ENCODE results near the gene TFEB.
A peak's percentile ranks its signal among the peaks of the same experiment; 100 is the strongest.

Gene TFEB

GRCh38 chr6:41724586-41725501 lies 10.6 kb downstream of the TFEB start:
- Histone ChIP-seq H3K4me3 (peak overlapping the region; percentile 57), H3K4me1 (peaks cover 100% of the 10 kb centered on the region), H3K9ac (peak overlapping the region; percentile 71), H4K20me1 (peaks cover 63% of the 10 kb centered on the region), H3K36me3 (peaks cover 4% of the 10 kb centered on the region; the same call in 1 of the 2 replicates), H3K27ac (peak overlapping the region; percentile 89), H3K9me3 (no peaks in the 10 kb centered on the region), H3K27me3 (no peaks in the 10 kb centered on the region), H3K4me2 (peak overlapping the region; percentile 100)
- no peak for TF ChIP-seq Cebpa-rat (IDR thresholded peaks at IDR 0.05)

- peak overlapping the region; percentile 71 for H3K9ac ChIP-seq
Observed at GRCh38 chr6:41724228-41724580, 11.2 kb downstream of the TFEB start.

GRCh38 chr6:41723530-41724227 lies 11.7 kb downstream of the TFEB start:
- H4K20me1 ChIP-seq = peaks cover 62% of the 10 kb centered on the region; the same call in 1 of the 2 replicates
- H3K36me3 ChIP-seq = peaks cover 12% of the 10 kb centered on the region; the same call in 1 of the 2 replicates
- H3K4me3 ChIP-seq = peak overlapping the region; percentile 57
- peak overlapping the region; percentile 89 for H3K27ac ChIP-seq
- peak overlapping the region; percentile 71 for H3K9ac ChIP-seq
- no peaks in the 10 kb centered on the region for H3K9me3 ChIP-seq
- TF ChIP-seq Cebpa-rat (IDR thresholded peaks at IDR 0.05) = peak; percentile 99
- peak overlapping the region; percentile 100 for H3K4me2 ChIP-seq
- H3K27me3 ChIP-seq = no peaks in the 10 kb centered on the region
- peaks cover 100% of the 10 kb centered on the region for H3K4me1 ChIP-seq

More at GRCh38 chr6:41724228-41724580, 11.2 kb downstream of the TFEB start:
- Histone ChIP-seq H3K27ac (peak overlapping the region; percentile 89), H3K4me1 (peaks cover 100% of the 10 kb centered on the region), H3K4me2 (peak overlapping the region; percentile 100), H3K27me3 (no peaks in the 10 kb centered on the region), H3K9me3 (no peaks in the 10 kb centered on the region), H4K20me1 (peaks cover 62% of the 10 kb centered on the region; the same call in 1 of the 2 replicates), H3K36me3 (peaks cover 8% of the 10 kb centered on the region; the same call in 1 of the 2 replicates), H3K4me3 (peak overlapping the region; percentile 57)
- TF ChIP-seq Cebpa-rat (IDR thresholded peaks at IDR 0.05) = no peak

- H3K4me2 ChIP-seq = peak overlapping the region; percentile 100
- peak overlapping the region; percentile 71; the same call in 1 of the 2 replicates for H3K9ac ChIP-seq
- no peaks in the 10 kb centered on the region for H3K9me3 ChIP-seq
- peaks cover 100% of the 10 kb centered on the region for H3K4me1 ChIP-seq
- H3K4me3 ChIP-seq = peak overlapping the region; percentile 57
- H4K20me1 ChIP-seq = peaks cover 63% of the 10 kb centered on the region; the same call in 1 of the 2 replicates
- H3K36me3 ChIP-seq = peaks cover 14% of the 10 kb centered on the region; the same call in 1 of the 2 replicates
- TF ChIP-seq Cebpa-rat (IDR thresholded peaks at IDR 0.05) = no peak
- H3K27me3 ChIP-seq = no peaks in the 10 kb centered on the region
- H3K27ac ChIP-seq = peak overlapping the region; percentile 89
Observed at GRCh38 chr6:41722969-41723529, 12.4 kb downstream of the TFEB start.

- H3K4me1 ChIP-seq = peaks cover 100% of the 10 kb centered on the region
- TF ChIP-seq Cebpa-rat (IDR thresholded peaks at IDR 0.05) = no peak
- peaks cover 14% of the 10 kb centered on the region; the same call in 1 of the 2 replicates for H3K36me3 ChIP-seq
- no peaks in the 10 kb centered on the region for H3K9me3 ChIP-seq
- peaks cover 72% of the 10 kb centered on the region for H4K20me1 ChIP-seq
- H3K9ac ChIP-seq = no peak overlapping the region
- no peaks in the 10 kb centered on the region for H3K27me3 ChIP-seq
- H3K4me2 ChIP-seq = peak overlapping the region; percentile 100
- peak overlapping the region; percentile 89 for H3K27ac ChIP-seq
- H3K4me3 ChIP-seq = no peak overlapping the region
Observed at GRCh38 chr6:41721414-41721813, 14.0 kb downstream of the TFEB start.

- H3K9ac ChIP-seq = no peak overlapping the region
- H3K4me3 ChIP-seq = no peak overlapping the region
- peak overlapping the region; percentile 46 for H3K27ac ChIP-seq
- H3K4me2 ChIP-seq = peak overlapping the region; percentile 8; the same call in 1 of the 2 replicates
- H3K36me3 ChIP-seq = peaks cover 14% of the 10 kb centered on the region; the same call in 1 of the 2 replicates
- TF ChIP-seq Cebpa-rat (IDR thresholded peaks at IDR 0.05) = no peak
- H4K20me1 ChIP-seq = peaks cover 79% of the 10 kb centered on the region
- no peaks in the 10 kb centered on the region for H3K9me3 ChIP-seq
- H3K4me1 ChIP-seq = peaks cover 100% of the 10 kb centered on the region
- H3K27me3 ChIP-seq = no peaks in the 10 kb centered on the region
Observed at GRCh38 chr6:41720783-41721182, 14.6 kb downstream of the TFEB start.

GRCh38 chr6:41720262-41720620 lies 15.2 kb downstream of the TFEB start:
- Histone ChIP-seq H4K20me1 (peaks cover 80% of the 10 kb centered on the region), H3K4me1 (peaks cover 100% of the 10 kb centered on the region), H3K27ac (peak overlapping the region; percentile 38; the same call in 1 of the 2 replicates), H3K9me3 (no peaks in the 10 kb centered on the region), H3K36me3 (peaks cover 14% of the 10 kb centered on the region; the same call in 1 of the 2 replicates), H3K4me3 (no peak overlapping the region), H3K9ac (no peak overlapping the region), H3K27me3 (no peaks in the 10 kb centered on the region), H3K4me2 (peak overlapping the region; percentile 8; the same call in 1 of the 2 replicates)
- TF ChIP-seq Cebpa-rat (IDR thresholded peaks at IDR 0.05) = no peak

- Histone ChIP-seq H3K4me2 (peak overlapping the region; percentile 5; the same call in 1 of the 2 replicates), H3K4me1 (peaks cover 100% of the 10 kb centered on the region), H3K27ac (peak overlapping the region; percentile 38; the same call in 1 of the 2 replicates), H3K9me3 (no peaks in the 10 kb centered on the region), H3K4me3 (no peak overlapping the region), H3K36me3 (peaks cover 14% of the 10 kb centered on the region; the same call in 1 of the 2 replicates), H3K27me3 (no peaks in the 10 kb centered on the region), H3K9ac (no peak overlapping the region), H4K20me1 (peaks cover 74% of the 10 kb centered on the region)
- TF ChIP-seq Cebpa-rat (IDR thresholded peaks at IDR 0.05) = no peak
Observed at GRCh38 chr6:41719436-41720261, 15.8 kb downstream of the TFEB start.
